ENCODE measurements around the gene EXTL2. TPM values are rescaled to one million over a fixed set of nuclear protein-coding genes. Genes with fewer than 3 reads are reported as not detected.

Gene EXTL2
- total RNA-seq, 2 donors from 2014 or later: 4.0 to 4.9 TPM

DNA sequence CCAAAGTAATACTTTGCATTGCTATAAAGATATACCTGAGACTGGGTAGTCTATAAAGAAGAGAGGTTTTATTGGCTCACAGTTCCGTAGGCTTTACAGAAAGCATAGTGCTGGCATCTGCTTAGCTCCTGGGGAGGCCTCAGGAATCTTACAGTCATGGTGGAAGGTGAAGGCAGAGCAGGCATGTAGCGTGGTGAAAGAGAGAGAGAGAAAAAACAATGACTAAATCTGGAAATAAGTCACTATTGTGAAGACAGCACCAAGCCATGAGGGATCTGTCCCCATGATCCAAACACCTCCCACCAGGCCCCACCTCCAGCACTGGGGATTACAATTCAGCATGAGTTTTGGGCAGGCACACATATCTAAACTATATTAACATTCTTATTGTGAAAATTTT lies 31.6 kb upstream of the EXTL2 start:
- DNase-seq (no peak), ATAC-seq (replicated peaks in 1 of 2) (no peak)
- H3K36me3 Mint-ChIP-seq (ENCODE audit: insufficient read depth in 2 of 2): peaks cover 11 to 13% of the 10 kb centered on the region in 2 donors
- H3K27me3 Mint-ChIP-seq (ENCODE audit: low read depth): no peaks in the 10 kb centered on the region
- H3K4me1 Mint-ChIP-seq (ENCODE audit: low read depth): peaks cover 52% of the 10 kb centered on the region
- H3K4me3 Mint-ChIP-seq: peak overlapping the region; percentile 18 to 38
- H3K9me3 Mint-ChIP-seq: peaks cover 6 to 8% of the 10 kb centered on the region in 2 donors
- peak overlapping the region; percentile 79 for H3K27ac Mint-ChIP-seq

DNA sequence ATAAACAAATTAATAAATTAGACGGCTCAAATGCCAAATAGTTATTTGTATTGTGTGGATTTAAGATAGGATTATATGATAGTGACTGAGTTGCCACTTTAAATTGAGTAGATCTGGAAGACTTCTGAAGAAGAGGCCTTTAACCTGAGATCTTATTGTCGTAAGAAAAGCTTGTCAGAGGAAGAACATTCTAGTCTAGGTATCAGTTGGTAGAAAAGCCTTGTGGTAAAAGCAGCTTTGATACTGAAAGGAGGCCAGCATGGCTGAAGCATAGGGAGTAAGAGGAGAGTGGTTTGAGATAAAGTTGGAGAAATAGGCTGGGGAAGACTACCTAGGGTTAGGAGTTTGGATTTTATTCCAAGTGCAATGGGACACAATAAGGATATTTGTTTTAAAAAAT lies 30.3 kb upstream of the EXTL2 start:
- H3K27ac Mint-ChIP-seq: peak overlapping the region; percentile 79
- peaks cover 11 to 12% of the 10 kb centered on the region in 2 donors for H3K36me3 Mint-ChIP-seq (ENCODE audit: insufficient read depth in 2 of 2)
- H3K27me3 Mint-ChIP-seq (ENCODE audit: low read depth): no peaks in the 10 kb centered on the region
- no peak for DNase-seq
- peaks cover 49% of the 10 kb centered on the region for H3K4me1 Mint-ChIP-seq (ENCODE audit: low read depth)
- H3K4me3 Mint-ChIP-seq: peak overlapping the region in 1 of 2 donors; percentile 11
- ATAC-seq (replicated peaks in 1 of 2): no peak
- peaks cover 6 to 8% of the 10 kb centered on the region in 2 donors for H3K9me3 Mint-ChIP-seq

DNA sequence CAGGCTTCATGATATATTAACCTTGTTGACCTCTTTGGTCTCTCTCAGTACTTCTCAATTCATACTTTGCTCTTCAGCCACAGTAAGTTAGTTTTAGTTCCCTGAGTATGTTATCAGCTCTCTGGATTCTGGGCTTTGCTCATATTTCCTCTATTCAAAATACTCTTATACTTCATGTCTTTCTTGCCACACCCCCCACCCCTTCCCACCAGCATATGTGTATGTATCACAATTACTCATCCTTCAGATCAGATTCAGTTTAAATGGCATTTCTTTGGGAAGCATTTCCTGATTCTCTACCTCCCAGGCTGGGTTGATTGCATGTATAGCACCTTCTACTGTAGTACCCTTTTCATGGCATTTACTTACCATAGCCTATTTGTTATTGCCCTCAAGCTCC lies 29.6 kb upstream of the EXTL2 start:
- DNase-seq (peak in 1 of 2 donors; percentile 16), ATAC-seq (replicated peaks in 1 of 2) (peak; percentile 9 to 31)
- H3K27me3 Mint-ChIP-seq (ENCODE audit: low read depth): no peaks in the 10 kb centered on the region
- H3K27ac Mint-ChIP-seq: no peak overlapping the region
- H3K4me1 Mint-ChIP-seq (ENCODE audit: low read depth): peaks cover 42% of the 10 kb centered on the region
- peak overlapping the region in 1 of 2 donors; percentile 16 for H3K4me3 Mint-ChIP-seq
- H3K9me3 Mint-ChIP-seq: peaks cover 6 to 8% of the 10 kb centered on the region in 2 donors
- peaks cover 9 to 12% of the 10 kb centered on the region in 2 donors for H3K36me3 Mint-ChIP-seq (ENCODE audit: insufficient read depth in 2 of 2)

DNA sequence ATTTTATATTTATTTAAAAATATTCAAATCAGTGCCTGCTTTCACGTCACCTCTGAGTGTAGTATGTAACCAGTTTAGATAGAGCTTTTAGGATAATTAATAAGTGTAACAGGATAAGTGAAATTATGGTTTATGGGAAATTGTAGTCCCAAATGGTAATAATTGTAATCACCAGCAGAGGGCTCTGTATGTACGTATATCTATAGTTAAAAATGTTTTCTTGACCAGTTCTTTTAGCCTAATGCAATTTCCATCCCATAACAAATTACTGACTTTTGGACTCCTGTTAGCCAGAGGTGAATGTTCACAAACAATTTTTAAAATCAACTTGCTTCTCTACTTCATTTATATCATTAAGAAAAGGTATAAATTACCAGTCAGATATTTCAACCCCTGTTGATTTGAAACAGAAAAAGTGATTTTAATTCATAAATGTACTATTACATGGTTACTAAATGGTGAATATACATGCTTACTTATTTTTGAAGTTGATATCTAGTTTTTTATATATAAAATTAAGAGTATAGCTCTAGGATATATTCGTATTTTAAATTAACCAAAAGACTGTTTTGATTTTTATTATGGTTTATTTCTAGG lies 26.6 kb upstream of the EXTL2 start:
- H3K4me3 Mint-ChIP-seq: no peak overlapping the region
- H3K27me3 Mint-ChIP-seq (ENCODE audit: low read depth): no peaks in the 10 kb centered on the region
- H3K4me1 Mint-ChIP-seq (ENCODE audit: low read depth): peaks cover 40% of the 10 kb centered on the region
- peak overlapping the region; percentile 33 for H3K27ac Mint-ChIP-seq
- ATAC-seq (replicated peaks in 1 of 2) (no peak), DNase-seq (peak in 1 of 2 donors; percentile 22)
- H3K9me3 Mint-ChIP-seq: peaks cover 5 to 7% of the 10 kb centered on the region in 2 donors
- peaks cover 10 to 16% of the 10 kb centered on the region in 2 donors for H3K36me3 Mint-ChIP-seq (ENCODE audit: insufficient read depth in 2 of 2)

DNA sequence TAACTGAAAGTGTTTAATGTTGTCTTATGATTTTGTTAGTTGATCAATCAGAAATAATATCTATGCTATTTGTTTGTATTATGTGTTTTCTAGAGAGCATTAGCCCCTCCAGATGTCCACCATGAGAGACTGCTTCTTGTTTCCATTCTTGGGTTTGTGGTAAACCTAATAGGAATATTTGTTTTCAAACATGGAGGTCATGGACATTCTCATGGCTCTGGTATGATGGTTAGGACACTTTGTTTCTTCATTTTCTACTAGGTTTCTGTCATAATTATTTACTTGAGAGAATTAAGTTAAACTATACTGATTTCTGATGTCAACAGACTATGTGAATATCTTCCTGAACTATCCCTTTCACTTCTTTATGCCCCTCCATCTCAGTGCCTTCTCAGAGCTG lies 17.4 kb upstream of the EXTL2 start:
- H3K4me3 Mint-ChIP-seq: no peak overlapping the region
- H3K27me3 Mint-ChIP-seq (ENCODE audit: low read depth): no peaks in the 10 kb centered on the region
- peaks cover 36% of the 10 kb centered on the region for H3K4me1 Mint-ChIP-seq (ENCODE audit: low read depth)
- ATAC-seq (replicated peaks in 1 of 2) (no peak), DNase-seq (no peak)
- H3K9me3 Mint-ChIP-seq: no peaks in the 10 kb centered on the region
- peaks cover 18 to 42% of the 10 kb centered on the region in 2 donors for H3K36me3 Mint-ChIP-seq (ENCODE audit: insufficient read depth in 2 of 2)
- no peak overlapping the region for H3K27ac Mint-ChIP-seq

DNA sequence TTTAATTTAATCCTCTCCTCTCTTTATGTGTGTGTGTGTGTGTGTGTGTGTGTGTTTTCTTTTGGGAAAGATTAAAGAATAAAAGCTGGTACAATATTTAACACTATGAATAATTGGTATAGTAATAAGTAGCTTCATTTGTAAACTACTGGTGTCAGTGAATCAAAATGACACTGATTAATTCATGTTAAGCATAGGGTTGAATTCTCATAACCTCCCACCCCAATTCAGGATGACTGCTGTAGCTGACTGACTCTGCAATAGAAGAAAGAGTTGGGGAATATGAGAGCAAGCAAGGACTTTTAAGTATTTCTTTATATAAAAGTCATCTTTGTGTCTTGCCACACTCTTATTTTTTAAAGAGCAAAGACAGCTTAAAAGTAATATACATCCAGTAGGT lies 14.4 kb upstream of the EXTL2 start:
- H3K27me3 Mint-ChIP-seq (ENCODE audit: low read depth): no peaks in the 10 kb centered on the region
- H3K4me3 Mint-ChIP-seq: peak overlapping the region in 1 of 2 donors; percentile 35
- peak overlapping the region; percentile 85 for H3K27ac Mint-ChIP-seq
- peaks cover 21 to 46% of the 10 kb centered on the region in 2 donors for H3K36me3 Mint-ChIP-seq (ENCODE audit: insufficient read depth in 2 of 2)
- no peaks in the 10 kb centered on the region for H3K9me3 Mint-ChIP-seq
- DNase-seq: no peak
- peak; percentile 34 to 71 for ATAC-seq (replicated peaks in 1 of 2)
- peaks cover 41% of the 10 kb centered on the region for H3K4me1 Mint-ChIP-seq (ENCODE audit: low read depth)

DNA sequence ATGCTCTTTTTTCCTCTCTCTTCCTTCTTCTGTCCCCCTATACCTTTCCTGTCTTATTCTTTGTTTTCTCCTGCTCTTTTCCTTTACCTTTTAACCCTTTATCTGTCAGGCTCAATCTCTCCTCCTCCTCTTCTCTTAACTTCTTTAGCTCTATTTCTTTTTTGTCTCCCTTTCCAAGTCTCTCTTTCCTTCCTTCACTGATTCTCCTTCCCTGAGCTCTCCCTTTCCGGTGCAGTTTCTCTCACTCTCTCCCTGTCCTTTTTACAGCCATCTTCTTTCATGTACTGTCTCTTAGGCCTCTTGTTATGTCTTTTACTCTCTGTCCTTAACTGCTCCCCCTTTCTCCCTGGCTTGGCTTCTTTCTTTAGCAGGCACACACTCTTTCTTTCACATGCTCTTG lies 13.2 kb upstream of the EXTL2 start:
- no peaks in the 10 kb centered on the region for H3K9me3 Mint-ChIP-seq
- ATAC-seq (replicated peaks in 1 of 2) (no peak), DNase-seq (no peak)
- peaks cover 21 to 41% of the 10 kb centered on the region in 2 donors for H3K36me3 Mint-ChIP-seq (ENCODE audit: insufficient read depth in 2 of 2)
- no peak overlapping the region for H3K27ac Mint-ChIP-seq
- H3K27me3 Mint-ChIP-seq (ENCODE audit: low read depth): no peaks in the 10 kb centered on the region
- no peak overlapping the region for H3K4me3 Mint-ChIP-seq
- peaks cover 37% of the 10 kb centered on the region for H3K4me1 Mint-ChIP-seq (ENCODE audit: low read depth)

DNA sequence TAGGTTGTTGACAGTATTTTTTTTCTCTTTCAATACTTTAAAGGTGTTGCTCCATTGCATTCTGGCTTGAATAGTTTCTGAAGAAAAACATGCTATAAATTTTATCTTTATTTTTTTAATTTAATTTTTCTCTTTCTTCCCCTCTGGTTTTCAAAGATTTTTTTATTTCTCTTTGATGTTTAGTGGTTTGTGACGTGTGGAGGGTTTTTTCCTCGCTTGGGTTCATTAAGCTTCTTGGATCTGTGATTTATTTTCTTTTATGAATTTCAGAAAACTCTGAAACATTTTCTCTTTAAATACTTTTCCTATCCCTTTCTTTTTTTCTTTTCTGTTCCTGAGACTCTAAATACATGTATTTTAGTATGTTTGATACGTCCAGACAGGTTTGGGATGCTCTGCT lies 10.5 kb upstream of the EXTL2 start:
- Mint-ChIP-seq H3K27me3 (ENCODE audit: low read depth) (no peaks in the 10 kb centered on the region), H3K4me1 (ENCODE audit: low read depth) (peaks cover 54% of the 10 kb centered on the region), H3K9me3 (no peaks in the 10 kb centered on the region), H3K27ac (no peak overlapping the region), H3K36me3 (ENCODE audit: insufficient read depth in 2 of 2) (peaks cover 18 to 42% of the 10 kb centered on the region in 2 donors), H3K4me3 (no peak overlapping the region)
- DNase-seq (no peak), ATAC-seq (replicated peaks in 1 of 2) (no peak)

DNA sequence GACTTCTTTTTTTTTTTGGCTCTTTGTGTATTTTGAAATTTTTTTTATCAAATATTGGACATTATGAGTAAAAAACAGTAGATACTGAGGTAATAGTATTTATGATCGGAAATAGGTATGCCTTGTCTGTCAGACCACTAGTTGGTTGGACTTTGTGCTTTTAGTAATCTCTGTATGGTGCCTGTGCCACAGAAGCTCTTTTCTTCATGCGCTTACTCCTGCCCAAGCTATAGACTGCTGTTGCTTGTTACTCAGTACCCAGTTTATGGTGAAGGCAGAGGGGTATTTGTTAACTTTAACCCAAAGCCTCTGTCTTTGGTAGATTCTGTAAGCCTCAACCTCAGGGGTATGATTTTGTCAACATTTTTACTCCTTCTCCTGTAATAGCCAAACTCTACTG lies 9.9 kb upstream of the EXTL2 start:
- H3K4me1 Mint-ChIP-seq (ENCODE audit: low read depth): peaks cover 59% of the 10 kb centered on the region
- no peak for ATAC-seq (replicated peaks in 1 of 2)
- H3K4me3 Mint-ChIP-seq: peak overlapping the region in 1 of 2 donors; percentile 9
- H3K36me3 Mint-ChIP-seq (ENCODE audit: insufficient read depth in 2 of 2): peaks cover 19 to 45% of the 10 kb centered on the region in 2 donors
- no peak for DNase-seq
- H3K27me3 Mint-ChIP-seq (ENCODE audit: low read depth): no peaks in the 10 kb centered on the region
- no peaks in the 10 kb centered on the region for H3K9me3 Mint-ChIP-seq
- H3K27ac Mint-ChIP-seq: no peak overlapping the region

DNA sequence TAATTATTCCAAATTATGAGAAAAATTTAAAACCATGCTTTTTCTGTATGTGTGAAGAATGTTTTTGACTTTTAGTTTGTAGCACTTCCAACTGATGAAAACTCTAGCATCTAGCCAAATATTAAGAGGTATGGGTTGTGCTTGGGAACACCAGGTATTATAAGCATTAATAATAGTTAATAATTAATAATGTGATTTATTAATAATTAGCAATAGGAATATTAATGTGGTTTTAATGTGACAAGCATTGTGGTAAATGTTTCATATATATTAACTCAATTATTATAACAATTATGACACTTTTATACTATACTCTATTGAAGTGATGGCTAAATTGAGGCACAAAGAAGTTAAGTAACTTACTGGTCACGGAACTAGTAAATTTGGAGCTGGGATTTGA lies 9.1 kb upstream of the EXTL2 start:
- ATAC-seq (replicated peaks in 1 of 2) (no peak), DNase-seq (no peak)
- H3K4me3 Mint-ChIP-seq: no peak overlapping the region
- H3K27ac Mint-ChIP-seq: no peak overlapping the region
- no peaks in the 10 kb centered on the region for H3K9me3 Mint-ChIP-seq
- peaks cover 21 to 48% of the 10 kb centered on the region in 2 donors for H3K36me3 Mint-ChIP-seq (ENCODE audit: insufficient read depth in 2 of 2)
- peaks cover 63% of the 10 kb centered on the region for H3K4me1 Mint-ChIP-seq (ENCODE audit: low read depth)
- no peaks in the 10 kb centered on the region for H3K27me3 Mint-ChIP-seq (ENCODE audit: low read depth)

DNA sequence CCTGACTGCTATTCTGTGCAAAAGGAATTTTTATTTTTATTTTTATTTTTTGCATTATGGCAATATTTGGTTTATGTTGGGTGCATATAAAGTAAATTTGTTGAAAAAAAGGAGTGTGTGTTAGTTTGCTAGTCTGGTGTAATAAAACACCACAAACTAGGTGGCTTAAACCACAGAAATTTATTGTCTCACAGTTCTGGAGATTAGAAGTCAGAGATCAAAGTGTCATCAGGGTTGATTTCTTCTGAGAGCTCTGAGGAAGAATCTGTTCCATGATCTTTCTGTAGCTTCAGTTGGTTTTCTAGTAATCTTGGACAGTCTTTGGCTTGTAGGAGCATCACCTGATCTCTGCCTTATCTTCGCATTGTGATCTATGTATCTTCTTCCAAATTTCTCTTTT lies 7.7 kb upstream of the EXTL2 start:
- Mint-ChIP-seq H3K27ac (no peak overlapping the region), H3K9me3 (no peaks in the 10 kb centered on the region), H3K36me3 (ENCODE audit: insufficient read depth in 2 of 2) (peaks cover 14 to 40% of the 10 kb centered on the region in 2 donors), H3K4me3 (no peak overlapping the region), H3K27me3 (ENCODE audit: low read depth) (no peaks in the 10 kb centered on the region), H3K4me1 (ENCODE audit: low read depth) (peaks cover 66% of the 10 kb centered on the region)
- no peak for DNase-seq
- ATAC-seq (replicated peaks in 1 of 2): no peak

DNA sequence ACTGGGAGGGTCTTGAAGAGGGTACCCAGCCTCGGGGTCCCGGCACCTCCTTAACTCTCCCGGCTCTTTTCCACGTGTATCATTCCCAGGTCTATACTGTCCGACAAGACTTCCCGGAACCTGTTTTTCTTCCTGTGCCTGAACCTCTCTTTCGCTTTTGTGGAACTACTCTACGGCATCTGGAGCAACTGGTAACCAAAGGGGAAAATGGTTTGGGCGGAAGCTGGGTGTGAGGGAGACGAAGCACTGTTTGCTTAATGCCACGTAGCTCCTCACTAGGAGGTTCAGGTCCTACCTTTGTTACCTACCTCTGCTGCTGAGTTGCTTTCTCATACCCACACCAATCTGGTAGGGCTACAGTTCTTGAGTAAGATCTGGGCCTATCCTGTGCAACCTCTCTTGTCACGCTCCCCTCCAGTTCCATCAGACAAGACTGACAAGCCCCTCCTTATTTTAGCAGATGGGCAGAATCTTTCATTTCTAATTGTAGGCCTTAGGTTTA lies 1.9 kb upstream of the EXTL2 start:
- ATAC-seq (replicated peaks in 1 of 2) (peak; percentile 80 to 81), DNase-seq (peak; percentile 65)
- Mint-ChIP-seq H3K27me3 (ENCODE audit: low read depth) (no peaks in the 10 kb centered on the region), H3K27ac (peak overlapping the region; percentile 94), H3K36me3 (ENCODE audit: insufficient read depth in 2 of 2) (peaks cover 12 to 31% of the 10 kb centered on the region in 2 donors), H3K4me3 (peak overlapping the region; percentile 95 to 99), H3K4me1 (ENCODE audit: low read depth) (peaks cover 68% of the 10 kb centered on the region), H3K9me3 (no peaks in the 10 kb centered on the region)

DNA sequence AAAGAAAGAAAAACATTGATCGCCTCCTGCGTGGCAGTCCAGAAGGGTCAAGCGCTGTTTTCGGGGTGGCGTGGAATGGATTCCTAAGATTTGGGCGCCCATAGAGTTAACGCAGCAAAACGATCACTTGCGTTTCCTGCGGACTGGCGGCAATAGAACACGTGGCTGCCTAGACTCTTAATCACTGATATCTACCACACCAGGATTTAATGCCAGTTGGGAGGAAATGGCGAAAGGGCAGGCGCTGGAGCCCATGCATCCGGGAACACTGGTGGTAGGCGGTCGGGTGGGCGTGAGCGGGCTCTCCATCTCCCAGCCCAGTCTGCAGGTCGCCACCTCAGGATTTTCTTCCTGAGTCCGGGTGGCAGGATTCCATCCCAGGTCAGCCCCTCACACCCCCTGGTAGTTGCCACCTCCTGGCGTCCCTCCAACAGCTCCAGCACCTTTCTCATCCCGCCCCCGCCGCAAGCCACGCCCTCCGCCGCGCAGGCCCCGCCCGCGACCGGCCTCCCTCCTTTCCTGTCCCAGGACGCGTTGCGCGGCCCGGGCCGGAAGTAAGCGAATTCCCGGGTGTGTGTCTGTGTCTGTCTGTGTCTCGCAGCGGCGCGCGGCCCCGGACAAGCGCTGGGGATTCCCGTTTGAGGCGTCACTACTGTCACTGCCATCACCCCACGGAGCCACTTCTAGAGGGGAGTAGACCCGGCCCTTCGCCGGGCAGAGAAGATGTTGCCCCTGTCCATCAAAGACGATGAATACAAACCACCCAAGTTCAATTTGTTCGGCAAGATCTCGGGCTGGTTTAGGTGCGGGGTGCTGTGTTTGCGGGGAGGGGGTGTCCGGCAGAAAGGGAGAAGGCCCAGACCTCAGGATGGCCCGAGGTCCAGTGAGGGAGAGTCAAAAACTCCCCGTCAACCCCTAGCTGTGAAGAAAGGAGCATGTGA lies 1.2 kb upstream of the EXTL2 start, which contains the start of gene SLC30A7:
Gene SLC30A7, plus strand, starts transcription at position 551 of the 941 bp plus-strand sequence. Its CDS starts 173 bp downstream, at position 724.
- peaks cover 61% of the 10 kb centered on the region for H3K4me1 Mint-ChIP-seq (ENCODE audit: low read depth)
- peak within 1 kb of the TSS; percentile 94 for H3K27ac Mint-ChIP-seq
- peaks cover 15 to 29% of the 10 kb centered on the region in 2 donors for H3K36me3 Mint-ChIP-seq (ENCODE audit: insufficient read depth in 2 of 2)
- DNase-seq: peak; percentile 97 to 99
- H3K27me3 Mint-ChIP-seq (ENCODE audit: low read depth): no peaks in the 10 kb centered on the region
- peaks cover 4 to 5% of the 10 kb centered on the region in 2 donors for H3K9me3 Mint-ChIP-seq
- peak; percentile 82 to 84 for ATAC-seq (replicated peaks in 1 of 2)
- H3K4me3 Mint-ChIP-seq: peak within 1 kb of the TSS; percentile 95 to 99

Measured in activated T-cell treated with anti-CD3 and anti-CD28 coated beads, Interleukin-2, amount 50 U/mL, for 72 hours (primary cell).